T-helper 1 cell (primary cell): ENCODE results near the gene CPHXL.

Source experiments
- DNase-seq, 5 donors: peaks; one replicate each; pipeline ENCODE4 v3.0.0-alpha.2; 2012 to 2020

The CPHXL gene

GRCh38 chr16:75697571-75697970 lies 28.7 kb downstream of the CPHXL start:
- DNase-seq: no peak

- no peak for DNase-seq
Measured at GRCh38 chr16:75695708-75696107, 30.6 kb downstream of the CPHXL start.

GRCh38 chr16:75687361-75687760 lies 38.9 kb downstream of the CPHXL start:
- no peak for DNase-seq

GRCh38 chr16:75682308-75682707 lies 44.0 kb downstream of the CPHXL start:
- DNase-seq: no peak

- DNase-seq: no peak
Measured at GRCh38 chr16:75679366-75679765, 46.9 kb downstream of the CPHXL start.

GRCh38 chr16:75676909-75677308 lies 49.4 kb downstream of the CPHXL start, which contains the start of gene CPHXL2:
Gene CPHXL2, minus strand, starts transcription at chr16:75677009. Its CDS starts 10 bp downstream, at chr16:75676999.
- no peak for DNase-seq

- no peak for DNase-seq
Measured at GRCh38 chr16:75667503-75667902, 58.8 kb downstream of the CPHXL start.
